Mucosa of stomach (tissue), 1 donor: ENCODE measurements around the gene MDN1.
"Not testable (repeated sequence)": the region's sequence is repeated elsewhere in the genome, so short reads cannot be mapped to it uniquely, and the experiment has no call there.

Experiments
- H3K27me3 ChIP-seq: one replicate; pipeline ENCODE4 v1.7.0; 2013; ENCODE audit warnings: mild to moderate bottlenecking, low read length; ENCODE audit not compliant: control insufficient read depth, insufficient read depth
- H3K36me3 ChIP-seq: one replicate; pipeline ENCODE4 v1.7.0; 2013; ENCODE audit warnings: low read length; ENCODE audit not compliant: control insufficient read depth, insufficient read depth
- H3K4me1 ChIP-seq: one replicate; pipeline ENCODE4 v1.7.0; 2013; ENCODE audit warnings: mild to moderate bottlenecking, low read length; ENCODE audit not compliant: control insufficient read depth, insufficient read depth
- H3K4me3 ChIP-seq: one replicate; pipeline ENCODE4 v1.7.0; 2013; ENCODE audit warnings: low read length
- H3K9ac ChIP-seq: one replicate; pipeline ENCODE4 v1.7.0; 2013; ENCODE audit warnings: mild to moderate bottlenecking, low read length, moderate library complexity
- H3K9me3 ChIP-seq: one replicate; pipeline ENCODE4 v1.7.0; 2013; ENCODE audit warnings: mild to moderate bottlenecking, low read length, moderate library complexity; ENCODE audit not compliant: control insufficient read depth
- donor health status: Pancreatic carcinoma.

Gene MDN1

GRCh38 chr6:89745716-89746115 lies 73.9 kb downstream of the MDN1 start:
- H3K36me3 ChIP-seq: peaks cover 4% of the 10 kb centered on the region
- no peak overlapping the region for H3K9ac ChIP-seq
- no peaks in the 10 kb centered on the region for H3K27me3 ChIP-seq
- no peaks in the 10 kb centered on the region for H3K4me1 ChIP-seq
- no peak overlapping the region for H3K4me3 ChIP-seq
- H3K9me3 ChIP-seq: no peaks in the 10 kb centered on the region

DNA sequence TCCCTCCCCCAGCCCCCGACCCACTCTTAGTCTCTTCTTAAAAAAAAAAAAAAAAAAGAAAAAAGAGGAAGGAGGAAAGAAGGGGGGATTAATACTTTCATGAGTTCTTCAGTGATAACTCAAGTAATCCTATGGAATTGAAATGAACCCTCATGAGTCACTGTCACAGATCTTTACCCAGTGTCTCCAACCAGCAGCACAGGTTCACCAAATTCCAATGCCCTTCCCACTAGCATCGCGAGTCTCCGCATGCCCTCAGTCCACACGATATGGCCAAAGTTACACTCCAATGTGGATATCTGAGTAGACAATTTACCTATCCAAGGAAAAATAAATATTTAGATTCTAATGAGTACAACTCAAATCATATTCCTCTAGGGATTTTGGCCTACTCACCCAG lies 74.5 kb downstream of the MDN1 start:
- Histone ChIP-seq H3K27me3 (no peaks in the 10 kb centered on the region), H3K36me3 (peaks cover 4% of the 10 kb centered on the region), H3K9ac (no peak overlapping the region), H3K4me3 (no peak overlapping the region), H3K4me1 (no peaks in the 10 kb centered on the region), H3K9me3 (no peaks in the 10 kb centered on the region)

DNA sequence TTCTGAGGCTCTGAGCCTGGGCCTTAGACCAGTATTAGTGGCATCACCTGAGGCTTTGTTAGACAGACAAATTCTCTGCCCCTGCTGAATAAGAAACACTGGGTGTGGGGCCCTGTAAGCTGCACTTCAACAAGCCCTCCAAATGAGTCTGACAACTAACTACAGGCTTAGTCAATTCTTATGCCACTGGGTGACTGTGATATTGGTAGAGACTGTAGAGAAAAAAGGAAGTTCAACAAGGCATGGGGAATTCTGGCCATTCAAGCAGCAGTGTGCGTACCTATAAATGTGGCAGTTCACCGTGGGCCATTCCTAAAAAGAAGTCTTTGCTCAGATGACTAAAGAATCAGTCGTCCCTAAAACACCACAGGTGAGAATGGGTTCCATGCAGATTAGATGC lies 82.7 kb downstream of the MDN1 start:
- Histone ChIP-seq H3K9ac (no peak overlapping the region), H3K4me3 (no peak overlapping the region), H3K4me1 (no peaks in the 10 kb centered on the region), H3K9me3 (no peaks in the 10 kb centered on the region), H3K36me3 (peaks cover 5% of the 10 kb centered on the region), H3K27me3 (no peaks in the 10 kb centered on the region)

GRCh38 chr6:89734526-89734925 lies 85.1 kb downstream of the MDN1 start:
- Histone ChIP-seq H3K9ac (no peak overlapping the region), H3K27me3 (no peaks in the 10 kb centered on the region), H3K4me1 (no peaks in the 10 kb centered on the region), H3K4me3 (no peak overlapping the region), H3K9me3 (no peaks in the 10 kb centered on the region), H3K36me3 (peaks cover 5% of the 10 kb centered on the region)

DNA sequence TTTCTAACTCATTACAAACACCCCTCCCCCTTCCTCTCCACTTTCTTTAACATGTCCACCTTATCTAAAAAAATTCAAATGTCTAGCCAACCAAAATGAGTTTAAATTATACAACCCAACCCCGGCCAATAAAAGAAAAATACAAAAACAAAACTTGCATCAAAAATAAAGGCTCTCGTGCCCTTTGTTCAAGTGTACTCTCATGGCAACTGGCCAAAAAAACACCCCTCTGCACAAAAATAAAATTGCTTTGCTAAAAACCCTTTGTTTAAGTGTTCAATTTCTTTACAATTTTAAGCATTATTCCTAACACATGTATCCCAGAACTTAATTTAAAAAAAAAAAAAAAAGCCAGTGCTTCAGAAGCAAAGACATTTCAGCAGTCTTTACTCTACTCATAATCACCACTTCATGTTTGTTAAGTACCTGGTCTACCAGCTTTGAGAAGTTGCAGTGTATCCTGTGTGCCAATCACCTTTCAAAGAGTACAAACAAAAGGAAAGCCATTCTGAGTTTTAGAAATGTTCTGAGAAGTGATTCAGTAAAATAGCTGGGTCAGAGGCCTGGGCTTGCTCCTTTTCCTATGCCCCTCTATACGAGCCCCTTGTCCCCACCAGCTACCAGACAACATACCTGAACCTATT lies 87.5 kb downstream of the MDN1 start:
- H3K9me3 ChIP-seq: no peaks in the 10 kb centered on the region
- H3K27me3 ChIP-seq: no peaks in the 10 kb centered on the region
- H3K36me3 ChIP-seq: peaks cover 5% of the 10 kb centered on the region
- no peak overlapping the region for H3K9ac ChIP-seq
- no peak overlapping the region for H3K4me3 ChIP-seq
- no peaks in the 10 kb centered on the region for H3K4me1 ChIP-seq

DNA sequence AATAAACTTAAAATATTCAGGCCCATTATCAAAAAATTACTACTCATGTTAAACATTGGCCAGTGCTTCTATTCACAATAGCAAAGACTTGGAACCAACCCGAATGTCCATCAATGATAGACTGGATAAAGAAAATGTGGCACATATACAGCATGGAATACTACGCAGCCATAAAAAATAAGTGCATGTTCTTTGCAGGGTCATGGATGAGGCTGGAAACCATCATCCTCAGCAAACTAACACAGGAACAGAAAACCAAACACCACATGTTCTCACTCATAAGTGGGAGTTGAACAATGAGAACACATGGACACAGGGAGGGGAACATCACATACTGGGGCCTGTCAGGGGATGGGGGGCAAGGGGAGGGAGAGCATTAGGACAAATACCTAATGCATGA lies 88.3 kb downstream of the MDN1 start:
- not testable (repeated sequence) for H3K4me1 ChIP-seq, H3K36me3 ChIP-seq, H3K9me3 ChIP-seq, H3K4me3 ChIP-seq, H3K9ac ChIP-seq, H3K27me3 ChIP-seq

DNA sequence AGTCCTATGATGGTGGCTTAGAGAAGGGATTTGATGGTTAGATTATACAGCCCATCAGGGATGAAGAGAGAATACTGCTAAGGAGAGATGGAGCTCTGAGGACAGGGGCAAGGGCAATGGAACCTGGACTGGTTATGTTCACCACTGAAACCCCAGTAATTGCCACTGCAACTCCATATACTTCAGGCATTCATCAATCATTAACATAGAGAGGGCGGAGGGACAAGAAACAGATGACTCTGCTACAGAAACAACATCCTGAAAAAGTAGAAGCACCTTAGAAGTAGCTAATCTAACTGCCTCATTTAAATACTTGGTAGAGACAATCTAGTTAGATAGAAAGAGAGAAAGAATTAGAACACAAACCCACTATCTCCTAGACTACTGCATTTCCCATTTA lies 89.8 kb downstream of the MDN1 start:
- Histone ChIP-seq H3K4me3 (no peak overlapping the region), H3K36me3 (peaks cover 5% of the 10 kb centered on the region), H3K4me1 (no peaks in the 10 kb centered on the region), H3K9me3 (no peaks in the 10 kb centered on the region), H3K9ac (no peak overlapping the region), H3K27me3 (no peaks in the 10 kb centered on the region)

- no peak overlapping the region for H3K4me3 ChIP-seq
- no peaks in the 10 kb centered on the region for H3K27me3 ChIP-seq
- H3K9ac ChIP-seq: no peak overlapping the region
- H3K4me1 ChIP-seq: no peaks in the 10 kb centered on the region
- H3K36me3 ChIP-seq: peaks cover 3% of the 10 kb centered on the region
- H3K9me3 ChIP-seq: no peaks in the 10 kb centered on the region
Measured at GRCh38 chr6:89727501-89727900, 92.1 kb downstream of the MDN1 start.

- H3K27me3 ChIP-seq: no peaks in the 10 kb centered on the region
- H3K4me1 ChIP-seq: no peaks in the 10 kb centered on the region
- no peak overlapping the region for H3K9ac ChIP-seq
- no peaks in the 10 kb centered on the region for H3K36me3 ChIP-seq
- H3K4me3 ChIP-seq: no peak overlapping the region
- no peaks in the 10 kb centered on the region for H3K9me3 ChIP-seq
Measured at GRCh38 chr6:89724981-89725380, 94.6 kb downstream of the MDN1 start.

- no peak overlapping the region for H3K4me3 ChIP-seq
- no peaks in the 10 kb centered on the region for H3K27me3 ChIP-seq
- H3K4me1 ChIP-seq: no peaks in the 10 kb centered on the region
- peaks cover 3% of the 10 kb centered on the region for H3K36me3 ChIP-seq
- no peak overlapping the region for H3K9ac ChIP-seq
- no peaks in the 10 kb centered on the region for H3K9me3 ChIP-seq
Measured at GRCh38 chr6:89723046-89723445, 96.5 kb downstream of the MDN1 start.

GRCh38 chr6:89716532-89716931 lies 103.1 kb downstream of the MDN1 start:
- Histone ChIP-seq H3K4me3 (no peak overlapping the region), H3K27me3 (no peaks in the 10 kb centered on the region), H3K9me3 (no peaks in the 10 kb centered on the region), H3K36me3 (peaks cover 3% of the 10 kb centered on the region), H3K4me1 (no peaks in the 10 kb centered on the region), H3K9ac (no peak overlapping the region)

GRCh38 chr6:89711801-89712200 lies 107.8 kb downstream of the MDN1 start:
- Histone ChIP-seq H3K27me3 (no peaks in the 10 kb centered on the region), H3K9ac (no peak overlapping the region)

DNA sequence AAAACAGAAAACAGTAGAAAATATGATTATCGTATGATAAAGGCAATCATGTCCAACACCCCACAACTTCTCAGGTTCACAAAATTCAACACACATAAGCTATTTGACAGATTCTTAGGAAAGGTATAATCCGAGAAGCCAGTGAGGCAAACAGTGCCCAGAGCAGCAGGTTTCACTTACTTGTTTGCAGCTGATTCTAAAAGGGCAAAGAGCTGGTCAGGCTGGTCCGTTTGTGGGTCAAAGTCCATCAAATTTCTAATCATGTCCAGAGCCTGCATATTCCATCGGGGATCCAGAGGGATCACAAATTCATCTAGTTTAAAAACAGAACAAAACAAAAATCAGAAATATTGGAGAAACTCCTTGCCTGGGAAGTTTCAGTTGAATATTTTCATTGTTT lies 111.3 kb downstream of the MDN1 start:
- Histone ChIP-seq H3K4me3 (no peak overlapping the region), H3K36me3 (no peaks in the 10 kb centered on the region), H3K9me3 (no peaks in the 10 kb centered on the region), H3K4me1 (peaks cover 4% of the 10 kb centered on the region), H3K27me3 (no peaks in the 10 kb centered on the region), H3K9ac (no peak overlapping the region)

More at GRCh38 chr6:89711801-89712200, 107.8 kb downstream of the MDN1 start:
- H3K9me3 ChIP-seq: no peaks in the 10 kb centered on the region
- no peak overlapping the region for H3K4me3 ChIP-seq
- H3K36me3 ChIP-seq: no peaks in the 10 kb centered on the region
- peaks cover 4% of the 10 kb centered on the region for H3K4me1 ChIP-seq
